Frontal cortex (tissue), 4 donors: Measurements from ENCODE around the gene CLIP1. TPM values are rescaled to one million over a fixed set of nuclear protein-coding genes. Genes with fewer than 3 reads are reported as not detected.
"Not testable (repeated sequence)": the region's sequence is repeated elsewhere in the genome, so short reads cannot be mapped to it uniquely, and the experiment has no call there.

ENCODE experiments used
- DNase-seq, 2 donors: peaks; one replicate each; pipeline ENCODE4 v3.0.0; 2012; ENCODE audit warnings: low spot score in 2 of 2
- FAIRE-seq: peaks from 2 replicates; lab custom pipeline; 2012; peaks lifted over from hg19 to GRCh38; lab: Jason Lieb, UNC
- total RNA-seq: library from RNA; depleted of rRNA; stranded (reverse); fragments of >200 nt; gene quantifications from one replicate; pipeline ENCODE4 v1.2.3, GENCODE V29; 2014
- donor health status: control.
- donor health status: control.
- donor health status: control.

The CLIP1 gene
- total RNA-seq, result 72.2 TPM

DNA sequence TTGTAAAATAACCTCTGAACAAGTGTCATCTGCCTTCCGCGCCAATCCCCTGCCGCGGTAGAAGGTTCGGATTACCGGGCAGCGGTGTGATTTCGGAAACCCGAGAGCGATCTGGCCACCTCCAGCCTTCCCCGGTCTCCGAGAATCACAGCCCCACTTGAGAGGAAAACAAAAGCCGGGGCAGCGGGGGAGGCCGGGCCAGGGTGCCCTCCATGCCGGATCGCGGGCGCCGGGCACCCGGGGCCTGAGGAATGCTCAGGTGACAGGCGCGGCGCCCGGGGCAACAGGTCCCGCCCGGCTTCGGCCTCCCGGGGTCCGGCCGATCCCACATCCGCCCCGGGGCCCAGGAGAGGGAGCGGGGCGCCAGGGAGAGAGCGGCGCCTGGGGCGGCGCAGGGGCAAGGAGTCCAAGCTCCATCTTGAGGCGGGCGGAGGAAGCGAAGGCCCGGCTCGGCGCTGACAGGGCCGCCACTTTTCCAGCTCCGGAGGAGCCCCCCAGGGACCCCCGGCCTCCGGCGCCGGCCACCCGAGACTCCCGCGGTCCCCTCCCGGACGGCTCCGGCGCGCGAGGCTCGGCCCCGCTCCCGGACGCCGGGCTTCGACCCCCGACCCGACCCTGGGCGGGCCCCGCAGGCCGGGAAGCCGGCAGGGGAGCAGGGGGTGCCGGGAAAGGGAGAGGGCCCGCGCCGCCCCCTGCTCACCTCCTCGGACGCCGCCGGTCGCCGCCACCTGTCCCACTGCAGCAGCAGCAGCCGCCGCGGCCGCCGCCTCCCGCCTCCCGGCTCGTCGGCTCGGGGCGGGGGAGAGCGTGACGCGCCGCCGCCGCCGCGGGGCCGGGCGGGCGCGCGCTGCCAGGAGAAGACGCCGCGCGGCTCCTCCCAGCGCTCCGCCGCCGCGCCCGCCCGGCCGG, at the start of gene CLIP1:
Gene CLIP1 (minus strand): TSS at position 849 of the 909 bp plus-strand sequence. CDS start 42,217 bp downstream, outside the sequence.
- no peak for FAIRE-seq
- DNase-seq, result peak in 1 of 2 donors; percentile 71

- DNase-seq (peak; percentile 10 to 44), FAIRE-seq (peak; percentile 55)
Observed at GRCh38 chr12:122471324-122472226, 49.1 kb upstream of the CLIP1 start.

- DNase-seq, FAIRE-seq: not testable (repeated sequence)
Observed at GRCh38 chr12:122470576-122470975, 48.1 kb upstream of the CLIP1 start.

DNA sequence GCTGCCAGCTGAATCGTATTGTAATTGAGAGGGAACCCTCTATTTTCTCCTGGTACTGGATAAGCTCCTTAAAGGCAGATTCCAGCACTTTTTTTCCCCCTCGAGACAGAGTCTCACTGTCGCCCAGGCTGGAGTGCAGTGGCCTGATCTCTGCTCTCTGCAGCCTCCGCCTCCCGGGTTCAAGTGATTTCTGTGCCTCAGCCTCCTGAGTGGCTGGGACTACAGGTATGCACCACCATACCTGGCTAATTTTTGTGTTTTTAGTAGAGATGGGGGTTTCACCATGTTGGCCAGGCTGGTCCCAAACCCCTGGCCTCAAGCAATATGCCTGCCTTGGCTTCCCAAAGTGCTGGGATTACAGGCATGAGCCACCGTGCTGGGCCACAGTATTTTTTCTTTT, 47.4 kb upstream of the CLIP1 start:
- not testable (repeated sequence) for DNase-seq, FAIRE-seq

GRCh38 chr12:122467983-122468382, 45.5 kb upstream of the CLIP1 start:
- FAIRE-seq (no peak), DNase-seq (no peak)

DNA sequence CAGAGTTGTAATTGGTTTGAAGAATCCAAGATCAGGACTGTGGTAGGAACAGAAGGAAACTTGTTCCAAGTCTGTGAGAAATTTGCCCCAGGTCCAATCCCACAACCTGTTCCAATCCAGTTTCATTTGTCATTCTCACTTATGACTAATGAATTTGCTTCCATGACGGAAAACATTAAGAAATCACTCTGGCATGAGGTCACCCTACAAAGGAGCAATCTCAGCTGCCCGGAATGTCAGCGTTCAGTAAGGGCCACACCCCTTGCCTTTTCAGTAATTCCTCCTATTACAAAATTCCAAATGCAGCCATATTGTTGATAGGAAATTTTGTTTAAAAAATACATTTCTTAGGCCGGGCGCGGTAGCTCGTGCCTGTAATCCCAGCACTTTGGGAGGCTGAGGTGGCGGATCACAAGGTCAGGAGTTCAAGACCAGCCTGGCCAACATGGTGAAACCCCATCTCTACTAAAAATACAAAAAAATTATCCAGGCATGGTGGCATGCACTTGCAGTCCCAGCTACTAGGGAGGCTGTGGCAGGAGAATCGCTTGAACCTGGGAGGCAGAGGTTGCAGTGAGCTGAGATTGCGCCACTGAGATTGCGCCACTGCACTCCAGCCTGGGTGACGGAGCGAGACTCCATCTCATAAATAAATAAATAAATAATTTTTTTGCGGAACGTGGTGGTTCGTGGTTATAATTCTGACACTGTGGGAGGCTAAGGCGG, 42.0 kb upstream of the CLIP1 start:
- not testable (repeated sequence) for DNase-seq, FAIRE-seq

GRCh38 chr12:122460641-122461040, 38.2 kb upstream of the CLIP1 start:
- no peak for DNase-seq
- no peak for FAIRE-seq

DNA sequence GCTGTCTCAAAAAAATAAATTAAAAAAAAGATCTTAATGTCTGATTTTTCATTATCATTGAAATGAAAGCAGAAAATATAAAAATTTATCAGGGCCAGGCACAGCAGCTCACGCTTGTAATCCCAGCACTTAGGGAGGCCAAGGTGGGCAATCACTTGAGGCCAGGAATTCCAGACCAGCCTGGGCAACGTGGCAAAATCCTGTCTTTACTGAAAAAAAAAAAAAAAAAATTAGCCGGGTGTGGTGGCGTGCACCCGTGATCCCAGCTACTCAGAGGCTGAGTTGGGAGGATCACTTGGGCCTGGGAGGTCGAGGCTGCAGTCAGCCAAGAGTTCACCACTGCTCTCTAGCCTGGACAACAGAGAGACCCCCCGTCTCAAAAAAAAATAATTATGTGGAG, 37.6 kb upstream of the CLIP1 start:
- FAIRE-seq (no peak), DNase-seq (no peak)

DNA sequence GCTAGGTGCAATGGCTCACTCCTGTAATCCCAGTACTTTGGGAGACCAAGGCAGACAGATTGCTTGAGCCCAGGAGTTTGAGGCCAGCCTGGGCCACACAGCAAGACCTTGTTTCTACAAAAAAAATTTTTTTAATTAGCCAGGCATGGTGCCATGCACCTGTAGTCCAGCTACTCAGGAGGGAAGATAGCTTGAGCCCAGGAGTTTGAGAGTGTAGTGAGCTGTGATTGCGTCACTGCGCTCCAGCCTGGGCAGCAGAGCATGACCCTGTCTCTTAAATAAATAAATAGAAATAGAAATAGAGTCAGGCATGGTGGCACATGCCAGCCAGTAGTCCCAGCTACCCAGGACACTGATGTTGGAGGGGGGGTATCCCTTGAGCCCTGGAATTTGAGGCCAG, 36.7 kb upstream of the CLIP1 start:
- FAIRE-seq (no peak), DNase-seq (no peak)

- DNase-seq (no peak), FAIRE-seq (no peak)
Observed at GRCh38 chr12:122458105-122459035, 35.9 kb upstream of the CLIP1 start.

- FAIRE-seq (no peak), DNase-seq (no peak)
Observed at GRCh38 chr12:122457627-122458026, 35.2 kb upstream of the CLIP1 start.

GRCh38 chr12:122454739-122455138, 32.3 kb upstream of the CLIP1 start:
- no peak for DNase-seq
- FAIRE-seq, result no peak

DNA sequence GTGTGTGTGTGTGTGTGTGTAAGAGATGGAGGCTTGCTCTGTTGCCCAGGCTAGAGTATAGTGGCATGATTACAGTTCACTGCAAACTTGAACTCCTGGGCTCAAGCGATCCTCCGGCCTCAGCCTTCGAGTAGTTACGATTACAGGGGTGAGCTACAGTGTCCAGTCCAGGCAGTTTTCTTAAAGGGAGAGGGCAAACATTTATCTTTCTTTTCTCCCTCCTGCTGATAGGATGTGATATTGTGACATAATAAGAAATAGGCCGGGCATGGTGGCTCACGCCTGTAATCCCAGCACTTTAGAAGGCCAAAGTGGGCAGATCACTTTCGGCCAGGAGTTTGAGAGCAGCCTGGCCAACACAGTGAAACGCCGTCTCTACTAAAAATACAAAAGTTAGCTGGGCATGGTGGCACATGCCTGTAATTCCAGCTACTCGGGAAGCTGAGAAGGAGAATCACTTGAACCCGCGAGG, 31.8 kb upstream of the CLIP1 start:
- no peak for DNase-seq
- no peak for FAIRE-seq

DNA sequence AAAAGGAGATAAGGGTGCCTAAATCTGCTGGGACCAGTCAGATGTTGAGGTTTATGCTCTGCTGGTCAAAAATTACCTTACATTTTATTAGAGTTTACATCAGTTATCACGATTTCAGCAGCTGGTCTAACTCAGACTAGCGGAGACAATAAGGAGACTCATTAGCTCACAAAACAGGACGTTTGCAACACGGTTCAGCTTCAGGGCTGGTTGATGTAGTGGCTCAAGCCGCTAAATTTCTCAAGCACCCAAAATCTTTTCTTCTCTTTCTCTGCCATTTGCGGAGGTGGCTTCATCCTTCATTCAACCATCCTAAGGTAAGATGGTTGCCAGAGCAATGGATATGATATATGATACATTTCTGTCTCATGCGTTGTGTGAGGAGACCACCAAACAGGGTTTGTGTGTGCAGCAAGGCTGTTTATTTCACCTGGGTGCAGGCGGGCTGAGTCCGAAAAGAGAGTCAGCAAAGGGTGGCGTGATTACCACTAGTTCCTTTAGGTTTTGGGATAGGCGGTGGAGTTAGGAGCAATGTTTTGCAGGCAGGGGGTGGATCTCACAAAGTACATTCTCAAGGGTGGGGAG, 30.3 kb upstream of the CLIP1 start:
- DNase-seq (no peak), FAIRE-seq (no peak)

- DNase-seq, result no peak
- no peak for FAIRE-seq
Observed at GRCh38 chr12:122449317-122449716, 26.8 kb upstream of the CLIP1 start.

GRCh38 chr12:122447825-122448224, 25.4 kb upstream of the CLIP1 start:
- FAIRE-seq, DNase-seq: not testable (repeated sequence)

- DNase-seq, FAIRE-seq: not testable (repeated sequence)
Observed at GRCh38 chr12:122446390-122446789, 23.9 kb upstream of the CLIP1 start.

GRCh38 chr12:122444071-122444470, 21.6 kb upstream of the CLIP1 start:
- not testable (repeated sequence) for DNase-seq, FAIRE-seq
